ENCODE measurements around the gene PPT2.

- TF ChIP-seq ZNF121 (CRISPR knock-in tag; IDR thresholded peaks at IDR 0.05) (no peak), SMAD1 (CRISPR knock-in tag; IDR thresholded peaks at IDR 0.05; ENCODE audit: borderline replicate concordance, low read depth) (no peak; the same call in 1 of the 2 replicates), FOXA1 (IDR thresholded peaks at IDR 0.05) (no peak), FOXA1 (CRISPR knock-in tag; IDR thresholded peaks at IDR 0.05) (no peak), ZNF550 (CRISPR knock-in tag; IDR thresholded peaks at IDR 0.05; ENCODE audit: borderline replicate concordance) (no peak), MIER2 (CRISPR knock-in tag; IDR thresholded peaks at IDR 0.05) (no peak), ZNF362 (CRISPR knock-in tag; IDR thresholded peaks at IDR 0.05; ENCODE audit: borderline replicate concordance) (peak; percentile 96), ATF1 (CRISPR knock-in tag; IDR thresholded peaks at IDR 0.05) (0 out of 2 replicates have a peak, but pooled peaks have one; percentile 25), MED1 (CRISPR knock-in tag; IDR thresholded peaks at IDR 0.05) (peak; percentile 29; the same call in 1 of the 2 replicates), SP4 (CRISPR knock-in tag; IDR thresholded peaks at IDR 0.05) (peak; percentile 92), ZBTB43 (CRISPR knock-in tag; conservative IDR thresholded peaks at IDR 0.05) (no peak), SP2 (CRISPR knock-in tag; IDR thresholded peaks at IDR 0.05) (peak; percentile 94), PHF8 (CRISPR knock-in tag; IDR thresholded peaks at IDR 0.05) (peak; percentile 70), ZNF607 (CRISPR knock-in tag; IDR thresholded peaks at IDR 0.05; ENCODE audit: borderline replicate concordance) (peak; percentile 55; the same call in 1 of the 2 replicates)
Measured at GRCh38 chr6:32175711-32176475, 22.0 kb downstream of the PPT2 start, which contains the start of gene AGPAT1.
